Skeletal muscle cell (primary cell): ENCODE measurements around the gene FIBP.
A peak's percentile ranks its signal among the peaks of the same experiment; 100 is the strongest.
"Not testable (repeated sequence)": the region's sequence is repeated elsewhere in the genome, so short reads cannot be mapped to it uniquely, and the experiment has no call there.

Experiments
- DNase-seq: peaks from one replicate; pipeline ENCODE4 v3.0.0-alpha.2; 2010; ENCODE audit warnings: low read depth
- H3K4me3 ChIP-seq: 2 replicates; pipeline ENCODE4 v1.5.1; 2011; ENCODE audit warnings: low read depth, mild to moderate bottlenecking, control low read depth, low read length, moderate library complexity

The FIBP gene

DNA sequence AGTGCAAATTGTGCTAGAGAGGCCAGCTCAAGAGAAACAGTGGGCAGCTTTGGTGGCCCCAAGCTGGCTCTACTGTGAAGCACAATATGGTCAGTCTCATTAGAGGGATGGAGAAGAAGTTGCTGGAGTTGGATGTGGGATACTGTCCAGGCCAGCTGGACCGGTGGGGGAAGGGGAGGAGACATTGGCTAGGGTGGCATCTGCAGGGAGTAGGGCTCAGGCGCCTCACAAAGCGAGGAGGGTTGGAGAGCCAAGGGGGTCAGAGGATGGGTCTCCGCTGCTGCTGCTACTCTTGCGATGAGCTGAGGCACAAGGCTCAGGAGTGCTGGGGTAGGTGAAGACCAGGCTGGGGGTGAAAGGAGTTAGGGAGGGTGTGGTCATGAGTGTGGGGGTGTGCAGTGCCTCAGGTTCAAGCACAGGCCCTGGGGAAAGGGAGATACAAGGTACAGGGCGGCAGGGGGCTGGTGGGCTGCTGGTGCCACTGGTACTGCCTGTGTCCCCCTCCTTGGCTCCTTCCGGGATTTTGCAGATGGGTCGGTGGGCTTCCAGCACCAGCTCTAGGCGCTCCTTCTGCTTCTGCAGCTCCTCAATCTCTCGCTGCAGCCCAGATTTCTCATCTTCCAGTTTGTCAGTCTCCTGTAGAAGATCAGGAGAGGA lies 4.5 kb upstream of the FIBP start:
- H3K4me3 ChIP-seq, result no peak overlapping the region
- DNase-seq, result no peak

- not testable (repeated sequence) for DNase-seq
- H3K4me3 ChIP-seq, result peak overlapping the region; percentile 62
These were observed 3.9 kb upstream of the FIBP start for GRCh38 chr11:65892137-65892540.

DNA sequence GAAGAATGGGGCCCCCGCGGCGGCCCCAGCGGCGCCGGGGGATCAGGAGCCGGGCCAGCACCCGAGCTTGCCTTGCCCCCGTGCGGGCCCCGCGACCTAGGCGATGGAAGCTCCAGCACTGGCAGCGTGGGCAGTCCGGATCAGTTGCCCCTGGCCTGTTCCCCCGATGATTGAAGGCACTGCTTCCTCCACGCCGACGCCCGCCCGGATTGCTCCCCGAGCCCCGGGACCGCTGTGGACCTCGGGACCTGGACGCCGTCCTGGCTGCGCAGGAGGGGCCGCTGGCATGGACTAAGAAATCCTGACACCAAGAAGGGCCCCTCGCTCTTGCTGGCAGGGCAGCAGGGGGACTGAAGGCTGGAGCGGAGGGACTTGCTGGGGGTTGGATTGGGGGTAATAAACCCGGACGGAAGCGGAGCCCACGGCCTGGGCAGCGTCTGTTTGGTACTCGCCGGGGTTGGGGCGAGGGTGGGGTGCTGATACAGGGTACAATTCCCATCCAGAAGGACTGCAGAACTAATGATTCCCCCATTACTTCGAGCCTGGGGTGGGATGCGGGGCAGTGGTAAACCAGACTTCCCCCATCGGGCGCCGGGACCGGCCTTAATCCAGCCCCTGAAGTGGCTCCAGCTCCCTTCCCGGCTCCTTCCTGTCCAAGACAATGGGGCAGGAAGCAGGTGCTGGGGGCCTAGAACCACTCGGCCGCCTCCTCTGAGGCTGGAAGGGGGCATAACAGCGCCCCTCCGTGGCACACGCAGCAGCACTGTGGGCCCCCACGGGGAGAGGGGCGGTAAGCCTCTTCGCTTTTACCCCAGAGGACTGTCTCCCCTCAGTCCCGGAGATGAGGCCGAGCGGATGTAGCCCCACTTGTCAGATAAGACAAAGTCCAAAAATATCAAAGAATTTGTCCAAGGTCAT lies 3.2 kb upstream of the FIBP start:
- peak overlapping the region; percentile 62 for H3K4me3 ChIP-seq
- no peak for DNase-seq

GRCh38 chr11:65890324-65891218 lies 2.3 kb upstream of the FIBP start, which contains the start of gene CCDC85B:
TSS of gene CCDC85B (plus strand) at chr11:65890673. CDS start at chr11:65890784, 111 bp downstream.
- peak; percentile 87 for DNase-seq
- H3K4me3 ChIP-seq, result peak within 1 kb of the TSS; percentile 62

DNA sequence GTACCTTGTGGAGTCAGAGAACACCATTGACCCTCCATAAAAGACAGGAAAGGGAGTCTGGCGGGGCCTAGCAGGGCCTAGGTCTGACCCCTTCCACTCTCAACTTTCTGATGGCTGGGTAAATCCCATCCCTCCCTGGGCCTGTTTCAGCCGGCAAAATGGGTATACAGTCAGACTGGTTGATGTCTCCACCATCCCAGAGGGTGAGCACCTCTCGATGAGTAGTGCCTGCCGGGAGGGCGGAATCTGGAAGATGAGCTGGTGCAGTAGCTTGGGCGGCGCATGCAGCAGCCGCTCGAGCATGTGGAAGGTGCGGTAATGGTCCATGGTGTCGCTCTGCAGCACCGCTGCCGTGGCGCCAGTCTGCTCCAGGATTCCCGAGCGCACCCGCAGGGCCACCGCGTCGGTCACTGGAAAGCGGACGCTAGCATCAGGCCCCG lies 528 bp downstream of the FIBP start:
- no peak for DNase-seq

DNA sequence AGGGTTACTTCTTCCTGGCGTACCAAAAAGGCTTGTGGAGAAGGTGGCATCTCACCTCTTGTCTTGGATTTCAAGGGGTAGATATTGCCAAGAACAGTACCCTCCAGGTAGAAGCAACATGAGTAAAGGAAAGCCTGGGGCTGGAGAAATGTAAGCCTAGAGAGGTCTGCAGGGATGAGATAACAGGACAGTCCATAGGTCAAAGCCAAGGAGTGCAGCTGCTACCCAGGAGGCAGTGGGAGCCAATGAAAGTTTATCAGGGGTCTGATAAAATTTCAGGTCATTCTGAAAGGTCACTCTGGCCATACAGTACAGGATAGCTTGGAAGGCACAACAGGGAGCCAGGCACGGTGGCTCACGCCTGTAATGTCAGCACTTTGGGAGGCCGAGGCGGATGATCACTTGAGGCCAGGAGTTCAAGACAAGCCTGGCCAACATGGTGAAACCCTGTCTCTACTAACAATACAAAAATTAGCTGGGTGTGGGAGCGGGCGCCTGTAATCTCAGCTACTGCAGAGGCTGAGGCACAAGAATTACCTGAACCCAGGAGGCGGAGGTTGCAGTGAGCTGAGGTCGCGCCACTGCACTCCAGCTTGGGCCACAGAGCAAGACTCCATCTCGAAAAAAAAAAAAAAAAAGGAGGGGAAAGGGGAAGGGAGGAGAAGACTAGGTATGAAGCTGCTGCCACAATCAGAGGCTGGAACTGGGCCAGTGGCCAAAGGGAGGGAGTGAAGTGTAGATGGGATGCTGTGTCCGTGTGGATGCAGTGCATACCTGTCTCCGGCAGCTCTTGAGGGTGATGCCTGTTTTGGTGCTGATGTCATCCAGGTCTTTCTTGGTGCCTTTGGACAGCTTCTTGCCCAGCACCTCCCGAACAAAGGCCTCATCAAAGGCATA lies 1.2 kb downstream of the FIBP start:
- no peak for DNase-seq
- H3K4me3 ChIP-seq, result peak overlapping the region; percentile 83

More for the DNA sequence above, 528 bp downstream of the FIBP start:
- peak overlapping the region; percentile 83 for H3K4me3 ChIP-seq

GRCh38 chr11:65885808-65886536 lies 2.3 kb downstream of the FIBP start:
- no peak overlapping the region for H3K4me3 ChIP-seq
- no peak for DNase-seq

DNA sequence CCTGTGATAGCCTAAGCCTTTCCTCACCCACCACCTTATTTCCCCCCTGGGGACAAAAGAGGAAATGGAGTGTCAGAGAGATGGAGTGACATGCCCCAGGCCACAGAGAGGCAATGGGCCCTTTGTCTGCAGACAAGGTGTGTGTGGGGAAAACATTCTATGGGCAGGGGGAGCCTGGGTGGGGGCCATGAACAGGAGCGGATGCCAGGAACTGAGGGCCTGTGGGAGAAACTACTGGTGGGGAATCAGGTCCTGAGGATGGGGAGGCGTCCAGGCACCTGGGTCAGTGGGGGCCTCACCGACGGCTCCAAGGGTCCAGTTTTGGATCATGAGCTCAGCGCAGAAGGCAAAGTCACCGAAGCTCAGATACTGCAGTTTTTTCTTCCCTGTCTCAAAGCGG lies 3.0 kb downstream of the FIBP start:
- no peak overlapping the region for H3K4me3 ChIP-seq
- DNase-seq, result no peak

DNA sequence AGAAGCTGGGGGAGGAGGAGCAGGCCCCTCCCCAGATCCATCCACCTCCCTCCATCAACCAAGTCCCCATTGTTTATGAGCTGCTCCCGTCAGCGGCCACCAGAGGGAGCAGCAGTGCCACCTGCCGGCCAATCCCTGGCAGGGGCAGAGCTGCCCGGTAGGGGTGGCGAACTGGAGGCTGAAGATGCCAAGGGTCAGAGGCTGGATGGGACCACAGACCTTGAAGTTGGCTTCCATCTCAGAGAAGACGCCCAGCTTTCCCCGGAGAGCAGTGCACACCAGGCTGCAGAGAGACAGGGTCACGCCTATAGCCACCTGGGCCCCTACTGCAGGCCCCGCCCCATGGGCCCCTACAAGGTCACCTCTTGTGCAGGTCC lies 3.6 kb downstream of the FIBP start:
- H3K4me3 ChIP-seq, result no peak overlapping the region
- no peak for DNase-seq

GRCh38 chr11:65883786-65884715 lies 4.2 kb downstream of the FIBP start:
- no peak for DNase-seq

GRCh38 chr11:65883058-65883761 lies 5.1 kb downstream of the FIBP start:
- no peak overlapping the region for H3K4me3 ChIP-seq
- no peak for DNase-seq

More at GRCh38 chr11:65883786-65884715, 4.2 kb downstream of the FIBP start:
- H3K4me3 ChIP-seq, result no peak overlapping the region

DNA sequence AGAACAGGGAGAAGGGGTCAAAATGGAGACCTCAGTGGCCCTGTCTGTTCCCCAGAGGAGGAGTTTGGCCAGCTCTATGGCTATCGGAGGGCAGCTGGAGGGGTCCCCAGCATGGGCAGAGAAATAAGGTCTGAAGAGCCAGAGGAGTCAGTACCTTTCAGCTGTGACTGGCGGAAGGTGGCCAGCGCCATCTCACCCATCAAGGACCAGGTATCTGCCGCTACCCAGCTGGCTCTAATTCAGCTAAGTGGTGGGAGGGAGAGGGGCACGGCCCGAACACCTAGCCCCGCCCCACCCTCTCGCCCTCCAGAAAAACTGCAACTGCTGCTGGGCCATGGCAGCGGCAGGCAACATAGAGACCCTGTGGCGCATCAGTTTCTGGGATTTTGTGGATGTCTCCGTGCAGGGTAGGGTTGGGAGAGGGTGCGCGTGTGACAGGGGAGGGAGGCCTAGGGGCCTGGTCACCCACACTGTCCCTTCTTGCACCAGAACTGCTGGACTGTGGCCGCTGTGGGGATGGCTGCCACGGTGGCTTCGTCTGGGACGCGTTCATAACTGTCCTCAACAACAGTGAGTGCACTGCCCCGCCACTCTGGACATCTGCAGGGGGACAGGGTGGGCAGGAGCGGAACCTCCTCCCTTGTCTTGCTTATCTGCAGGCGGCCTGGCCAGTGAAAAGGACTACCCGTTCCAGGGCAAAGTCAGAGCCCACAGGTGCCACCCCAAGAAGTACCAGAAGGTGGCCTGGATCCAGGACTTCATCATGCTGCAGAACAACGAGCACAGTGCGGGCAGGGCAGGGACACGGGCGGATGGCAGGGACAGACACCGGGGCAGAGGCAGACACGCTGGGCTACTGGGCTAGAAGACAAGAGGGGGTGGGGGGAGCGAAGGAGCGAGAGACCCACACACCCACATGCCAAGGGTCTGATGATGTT lies 5.9 kb downstream of the FIBP start:
- H3K4me3 ChIP-seq, result no peak overlapping the region
- DNase-seq, result no peak

DNA sequence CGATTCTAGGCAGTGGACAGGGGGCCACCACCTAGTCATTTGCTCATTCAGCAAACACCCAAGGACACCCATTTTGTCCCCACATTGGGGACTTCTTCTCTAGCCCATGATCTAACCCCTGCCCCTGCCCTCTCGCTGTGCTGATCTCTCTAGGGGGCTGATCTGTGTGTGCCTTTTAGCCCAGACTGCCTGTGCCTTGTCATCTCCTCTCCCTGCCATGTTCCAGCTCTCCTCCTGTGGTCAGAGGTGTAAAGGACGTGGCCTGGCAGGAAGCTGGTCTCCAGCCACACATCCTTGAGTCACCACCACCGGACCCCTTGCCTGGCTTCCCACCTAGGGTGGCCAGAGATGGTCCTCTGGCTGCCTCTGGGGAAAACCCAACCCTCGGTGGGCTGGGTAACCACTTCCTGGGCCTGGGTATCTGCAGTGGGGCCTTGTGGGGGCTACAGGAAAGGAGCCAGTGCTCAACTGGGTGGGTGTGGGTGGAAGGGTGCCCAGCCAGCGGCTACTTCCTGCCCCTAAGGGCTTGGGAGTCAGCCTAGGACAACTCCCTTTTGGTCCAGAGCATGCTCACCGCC lies 7.3 kb downstream of the FIBP start:
- DNase-seq, result no peak
- H3K4me3 ChIP-seq, result no peak overlapping the region

DNA sequence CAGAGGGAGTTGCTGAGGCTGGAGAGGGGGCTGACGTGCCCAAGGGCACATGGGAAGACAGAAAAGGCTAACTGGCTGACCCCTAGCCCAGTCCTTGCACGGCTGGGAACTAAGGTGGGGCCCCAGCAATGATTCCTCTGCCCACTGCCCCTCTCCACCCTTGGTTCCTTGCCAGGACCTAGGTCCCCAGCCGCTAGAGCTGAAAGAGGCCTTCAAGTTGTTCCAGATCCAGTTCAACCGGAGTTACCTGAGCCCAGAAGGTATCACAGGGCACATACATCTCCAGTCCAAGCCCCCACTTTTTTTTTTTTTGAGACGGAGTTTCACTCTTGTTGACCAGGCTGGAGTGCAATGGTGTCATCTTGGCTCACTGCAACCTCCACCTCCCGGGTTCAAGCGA lies 8.2 kb downstream of the FIBP start:
- no peak overlapping the region for H3K4me3 ChIP-seq
- DNase-seq, result no peak

DNA sequence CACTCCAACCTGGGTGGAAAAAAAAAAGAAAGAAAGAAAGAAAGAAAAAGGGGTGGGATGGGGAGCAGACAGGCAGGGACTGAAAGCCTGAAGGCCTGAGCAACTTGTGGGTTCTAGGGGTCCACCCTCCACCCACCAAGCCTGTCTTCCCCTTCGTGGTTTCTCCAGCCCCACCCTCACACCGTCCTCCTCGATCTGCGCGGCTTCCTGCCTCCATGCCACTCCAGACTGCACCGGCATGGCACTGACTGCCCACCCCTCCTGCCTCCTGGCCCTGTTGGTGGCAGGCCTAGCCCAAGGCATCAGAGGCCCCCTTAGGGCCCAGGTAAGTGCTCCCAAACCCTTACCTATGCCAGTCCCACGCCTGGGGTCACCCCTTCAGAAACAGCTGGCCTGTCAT lies 8.7 kb downstream of the FIBP start, which contains the start of gene CTSW:
Gene CTSW (plus strand): TSS at position 221 of the 400 bp plus-strand sequence. CDS start 18 bp downstream, at position 239.
- no peak within 1 kb of the TSS for H3K4me3 ChIP-seq
- no peak for DNase-seq
